H7 (cell line): Measurements from ENCODE around the gene VCAN. TPM values are rescaled to one million over a fixed set of nuclear protein-coding genes. Genes with fewer than 3 reads are reported as not detected.

Experiments used
- DNase-seq: peaks from one replicate; pipeline ENCODE4 v3.0.0; 2012
- H3K27me3 ChIP-seq: 2 replicates; pipeline ENCODE4 v1.6.0; 2011; ENCODE audit warnings: mild to moderate bottlenecking, low read length; ENCODE audit not compliant: control insufficient read depth, insufficient read depth
- H3K36me3 ChIP-seq: replicated peaks from 2 replicates; pipeline ENCODE4 v1.5.1; 2011; ENCODE audit warnings: low read length; ENCODE audit not compliant: control insufficient read depth, insufficient read depth
- H3K4me3 ChIP-seq: 2 replicates; pipeline ENCODE4 v1.5.1; 2011; ENCODE audit warnings: low read depth, mild to moderate bottlenecking, control low read depth, low read length, moderate library complexity; ENCODE audit not compliant: insufficient read depth
- total RNA-seq: library from RNA; depleted of rRNA; stranded (reverse); fragments of >200 nt; shearing (Covaris generic); gene quantifications from 2 replicates; pipeline ENCODE4 v1.2.3, GENCODE V29; 2014

VCAN gene
- total RNA-seq, 1 experiment from 2014 or later = 85.8 TPM

DNA sequence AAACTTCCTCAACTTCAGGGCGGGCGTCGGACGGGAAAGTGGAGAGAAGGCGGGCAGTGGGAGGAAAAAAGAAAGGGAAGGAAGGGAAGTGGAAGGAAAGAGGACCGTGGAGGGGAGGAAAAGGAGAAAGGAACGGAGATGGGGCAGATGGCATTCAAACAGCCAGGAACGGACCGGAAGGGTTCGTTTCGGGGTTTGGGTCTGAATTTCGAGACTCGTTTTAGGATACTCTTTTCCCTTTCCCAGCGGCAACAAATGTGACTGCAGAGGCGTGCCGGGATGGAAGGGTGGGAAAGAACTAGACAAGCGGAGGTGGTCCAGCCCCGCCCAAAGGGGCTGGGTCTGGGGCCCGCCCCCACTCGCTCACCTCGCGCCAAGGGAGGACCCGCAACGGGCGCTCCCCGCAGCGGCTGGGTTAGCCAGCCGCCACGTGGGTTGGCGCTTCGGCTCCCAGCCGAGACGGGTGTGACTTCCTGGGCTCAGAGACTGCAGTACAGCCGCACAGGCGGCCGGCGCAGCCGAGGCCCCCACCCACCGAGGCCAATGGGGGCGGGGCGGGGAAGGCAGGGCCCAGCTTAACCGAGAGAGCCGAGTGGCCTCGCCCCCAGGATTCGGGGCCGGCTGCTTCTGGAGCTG lies 2.7 kb downstream of the VCAN start:
- no peaks in the 10 kb centered on the region for H3K36me3 ChIP-seq
- H3K27me3 ChIP-seq = no peaks in the 10 kb centered on the region
- DNase-seq = peak; percentile 91
- H3K4me3 ChIP-seq = peak overlapping the region; percentile 93

DNA sequence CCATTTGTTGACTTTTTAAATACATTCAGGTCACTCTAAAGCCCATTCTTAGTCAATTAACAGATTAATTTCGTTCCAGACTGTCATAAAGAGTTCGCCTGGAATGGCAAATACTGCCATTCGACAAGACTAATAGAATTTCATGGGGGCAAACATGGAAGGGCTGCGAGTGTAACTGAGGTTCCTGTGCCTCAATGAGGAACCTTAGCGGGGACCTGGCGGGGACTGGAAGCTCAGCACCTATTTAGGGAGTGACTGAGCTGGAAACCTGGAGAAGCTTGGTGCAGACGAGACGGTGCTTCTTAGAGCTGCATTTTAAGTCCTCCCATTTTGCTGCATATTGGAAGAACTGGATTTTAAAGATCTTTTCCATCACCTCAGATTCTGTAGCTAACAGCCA lies 3.4 kb downstream of the VCAN start:
- peak overlapping the region; percentile 93 for H3K4me3 ChIP-seq

DNA sequence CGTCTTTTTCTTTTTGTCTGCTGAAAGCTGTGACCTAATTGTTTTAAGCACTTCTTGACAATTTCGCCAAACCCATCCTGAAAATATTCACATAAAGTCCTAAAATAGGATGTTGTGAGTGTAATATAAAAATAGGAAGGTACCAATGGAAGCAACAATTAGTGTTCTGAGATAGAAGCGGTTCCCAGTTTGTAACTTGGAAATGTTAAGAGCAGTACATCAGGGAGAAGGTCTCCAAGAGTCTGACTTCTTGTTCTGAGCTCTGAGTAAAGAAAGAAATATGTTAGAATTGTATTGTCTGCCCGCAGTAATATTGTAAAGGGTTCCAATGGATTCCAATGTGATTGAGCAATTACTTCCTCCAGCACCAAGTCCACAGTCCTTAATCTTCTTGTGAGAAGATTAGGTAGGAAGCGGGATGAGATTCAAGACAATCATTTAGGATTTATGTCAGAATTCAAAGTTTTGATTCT lies 3.9 kb downstream of the VCAN start:
- DNase-seq = no peak
- H3K4me3 ChIP-seq = peak overlapping the region; percentile 93; the same call in 1 of the 2 replicates
- no peaks in the 10 kb centered on the region for H3K27me3 ChIP-seq
- no peaks in the 10 kb centered on the region for H3K36me3 ChIP-seq

More for the DNA sequence above, 3.4 kb downstream of the VCAN start:
- peak; percentile 24 for DNase-seq
- H3K36me3 ChIP-seq = no peaks in the 10 kb centered on the region
- no peaks in the 10 kb centered on the region for H3K27me3 ChIP-seq

DNA sequence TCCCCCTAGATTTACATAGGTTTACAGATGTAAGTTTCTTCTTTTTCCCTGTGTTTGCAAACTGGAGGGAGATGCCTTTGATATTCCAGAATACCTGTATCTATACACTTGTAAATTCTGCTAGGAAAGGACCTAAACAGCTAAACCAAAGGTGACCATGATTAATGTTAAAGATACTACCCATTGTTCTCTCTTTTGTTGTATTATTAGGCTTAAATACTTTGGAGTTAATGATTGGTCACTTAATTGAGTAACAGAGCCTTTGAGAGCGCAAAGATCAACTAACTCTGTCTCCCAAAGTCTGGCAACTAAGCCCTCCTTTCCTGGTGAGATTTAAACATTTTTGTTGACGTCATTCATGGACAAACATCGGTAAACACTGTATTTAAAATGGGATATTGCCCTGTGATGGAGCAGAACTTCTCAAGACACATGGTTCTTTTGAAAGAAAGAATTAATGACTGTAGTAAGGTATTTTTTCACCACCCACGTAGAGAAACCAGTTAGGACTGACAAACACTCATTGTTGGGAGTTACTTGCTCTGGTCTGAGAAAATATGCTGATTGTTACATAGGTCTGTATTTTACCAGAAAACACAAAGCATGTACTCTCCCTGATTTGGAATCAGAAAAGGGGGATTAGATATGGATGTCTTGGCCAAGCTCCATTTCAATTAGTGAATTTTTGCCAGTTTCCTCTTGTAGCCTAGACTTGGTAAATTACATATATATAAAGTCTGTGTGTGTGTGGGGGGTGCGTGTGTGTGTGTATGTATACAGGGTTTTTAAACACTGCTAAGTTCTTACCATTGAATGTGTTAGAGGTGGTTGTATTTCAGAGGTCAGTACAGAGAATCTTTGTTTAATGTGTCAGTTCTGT lies 4.6 kb downstream of the VCAN start:
- Histone ChIP-seq H3K27me3 (no peaks in the 10 kb centered on the region), H3K36me3 (no peaks in the 10 kb centered on the region)
- peak; percentile 12 for DNase-seq

DNA sequence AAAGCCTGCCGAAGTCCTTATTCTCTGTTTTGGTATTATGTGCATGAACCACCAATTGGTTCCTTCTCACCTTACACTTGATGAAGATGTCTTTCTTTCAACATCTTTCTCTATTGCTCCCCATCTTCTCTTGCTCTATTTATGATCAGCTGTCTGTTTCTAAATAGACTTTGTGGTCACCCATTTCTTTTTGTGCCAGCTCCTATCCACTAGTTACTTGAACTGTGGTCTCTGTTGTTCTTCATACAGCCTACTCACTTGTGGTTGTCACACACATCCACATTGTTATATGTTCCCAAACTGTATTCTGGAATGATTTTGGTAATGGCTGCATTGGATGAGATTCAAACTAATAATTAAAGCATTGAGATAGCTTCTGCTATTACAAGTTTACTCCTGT lies 11.4 kb downstream of the VCAN start:
- no peak overlapping the region for H3K4me3 ChIP-seq
- DNase-seq = no peak
- H3K36me3 ChIP-seq = peaks cover 12% of the 10 kb centered on the region
- H3K27me3 ChIP-seq = no peaks in the 10 kb centered on the region

More for the DNA sequence above, 4.6 kb downstream of the VCAN start:
- H3K4me3 ChIP-seq = no peak overlapping the region

DNA sequence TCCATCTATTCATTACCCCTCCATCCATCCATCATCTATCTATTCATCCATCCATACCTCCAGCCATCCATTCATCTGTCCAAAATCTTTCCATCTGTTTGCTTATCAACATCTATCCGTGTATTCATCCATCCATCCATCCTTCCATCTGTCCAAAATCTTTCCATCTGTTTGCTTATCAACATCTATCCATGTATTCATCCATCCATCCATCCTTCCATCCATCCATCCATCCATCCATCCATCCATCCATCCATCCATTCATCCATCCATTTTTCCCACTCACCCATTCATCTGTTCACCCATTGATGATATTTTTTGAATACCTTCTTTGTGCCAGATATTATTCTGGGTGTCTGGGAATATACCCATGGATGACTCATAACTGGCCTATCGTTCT lies 12.8 kb downstream of the VCAN start:
- H3K4me3 ChIP-seq = no peak overlapping the region
- no peak for DNase-seq
- H3K27me3 ChIP-seq = no peaks in the 10 kb centered on the region
- peaks cover 12% of the 10 kb centered on the region for H3K36me3 ChIP-seq

DNA sequence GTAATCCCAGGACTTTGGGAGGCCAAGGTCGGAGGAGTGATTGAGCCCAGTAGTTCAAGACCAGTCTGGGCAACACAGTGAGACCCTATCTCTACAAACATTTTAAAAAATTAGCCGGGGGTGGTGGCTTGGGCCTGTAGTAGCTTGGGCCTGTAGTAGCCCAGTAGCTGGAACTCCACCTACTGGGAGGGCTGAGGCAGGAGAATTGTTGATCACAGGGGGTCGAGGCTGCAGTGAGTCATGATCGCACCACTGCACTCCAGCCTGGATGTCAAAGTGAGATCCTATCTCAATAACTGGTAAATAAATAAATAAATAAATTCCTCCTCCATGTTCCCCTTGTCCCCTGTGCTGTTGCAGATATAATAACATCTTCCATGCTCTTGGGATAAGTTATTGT lies 14.3 kb downstream of the VCAN start:
- Histone ChIP-seq H3K27me3 (no peaks in the 10 kb centered on the region), H3K4me3 (no peak overlapping the region), H3K36me3 (peaks cover 16% of the 10 kb centered on the region)
- DNase-seq = no peak

DNA sequence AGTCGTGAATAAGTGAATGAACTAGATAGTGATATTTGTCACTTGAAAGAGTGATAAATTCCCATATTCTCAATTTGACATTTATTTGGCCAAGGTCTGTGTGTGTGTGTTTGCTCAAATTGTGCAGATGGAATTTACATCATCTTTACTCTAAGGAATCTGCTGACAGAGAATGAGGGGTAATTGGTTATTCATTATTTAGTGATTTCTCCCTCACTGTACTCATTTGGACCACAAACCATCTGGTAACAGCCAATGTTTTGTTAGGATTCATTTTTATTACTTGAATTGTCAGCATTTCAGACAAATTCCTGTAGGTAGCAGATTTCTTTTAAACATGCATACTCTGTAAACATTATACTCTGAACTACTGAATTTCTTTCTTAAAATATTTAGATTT lies 15.6 kb downstream of the VCAN start:
- no peak for DNase-seq
- Histone ChIP-seq H3K36me3 (peaks cover 23% of the 10 kb centered on the region), H3K4me3 (no peak overlapping the region), H3K27me3 (no peaks in the 10 kb centered on the region)

DNA sequence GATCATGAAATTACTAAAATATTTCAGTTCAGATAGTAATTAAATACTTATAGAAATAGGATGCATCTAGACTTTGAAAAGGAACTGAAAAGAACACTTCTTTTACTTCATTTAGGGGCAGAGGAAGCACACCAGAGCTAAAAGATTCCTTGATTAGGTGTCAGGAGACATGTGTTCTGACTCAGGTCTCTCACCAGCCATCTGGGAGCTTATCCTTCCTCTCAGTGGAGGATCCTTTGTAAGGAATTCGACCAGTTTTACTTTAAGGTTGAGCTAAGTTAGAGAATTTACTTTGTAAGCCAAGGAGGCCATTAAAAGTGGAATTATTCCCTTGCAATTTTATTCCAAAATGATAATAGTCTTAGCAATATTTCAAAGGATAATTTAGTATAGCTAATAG lies 16.7 kb downstream of the VCAN start:
- no peak overlapping the region for H3K4me3 ChIP-seq
- peaks cover 20% of the 10 kb centered on the region for H3K36me3 ChIP-seq
- H3K27me3 ChIP-seq = no peaks in the 10 kb centered on the region
- no peak for DNase-seq

DNA sequence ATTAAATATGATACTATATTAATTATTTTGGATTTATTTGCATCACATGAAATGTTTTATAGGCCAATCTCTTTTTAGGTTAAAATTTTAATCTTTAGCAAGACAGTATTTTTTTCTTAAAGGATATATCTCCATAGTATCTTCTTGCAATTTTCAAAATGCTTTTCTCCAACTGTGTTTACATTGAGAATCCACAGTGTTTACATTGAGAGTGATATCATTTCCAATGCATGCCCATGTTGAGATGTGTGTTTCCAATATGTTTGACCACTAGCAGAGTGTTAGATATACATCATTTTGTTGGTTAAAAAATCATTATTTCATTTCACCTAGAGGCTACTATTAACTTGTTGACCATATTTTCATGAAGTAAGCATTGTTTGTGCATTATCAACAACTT lies 17.3 kb downstream of the VCAN start:
- no peak for DNase-seq
- Histone ChIP-seq H3K4me3 (no peak overlapping the region), H3K27me3 (no peaks in the 10 kb centered on the region), H3K36me3 (peaks cover 19% of the 10 kb centered on the region)

DNA sequence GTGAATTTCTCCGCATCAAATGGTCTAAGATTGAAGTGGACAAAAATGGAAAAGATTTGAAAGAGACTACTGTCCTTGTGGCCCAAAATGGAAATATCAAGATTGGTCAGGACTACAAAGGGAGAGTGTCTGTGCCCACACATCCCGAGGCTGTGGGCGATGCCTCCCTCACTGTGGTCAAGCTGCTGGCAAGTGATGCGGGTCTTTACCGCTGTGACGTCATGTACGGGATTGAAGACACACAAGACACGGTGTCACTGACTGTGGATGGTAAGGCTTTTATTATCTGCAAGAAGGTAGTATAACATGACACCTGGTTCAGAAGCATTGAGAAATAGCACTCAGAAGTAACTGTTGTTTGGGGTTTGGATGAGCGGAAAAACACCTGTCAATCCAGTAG lies 18.7 kb downstream of the VCAN start:
- DNase-seq = no peak
- Histone ChIP-seq H3K27me3 (no peaks in the 10 kb centered on the region), H3K36me3 (peaks cover 16% of the 10 kb centered on the region), H3K4me3 (no peak overlapping the region)

DNA sequence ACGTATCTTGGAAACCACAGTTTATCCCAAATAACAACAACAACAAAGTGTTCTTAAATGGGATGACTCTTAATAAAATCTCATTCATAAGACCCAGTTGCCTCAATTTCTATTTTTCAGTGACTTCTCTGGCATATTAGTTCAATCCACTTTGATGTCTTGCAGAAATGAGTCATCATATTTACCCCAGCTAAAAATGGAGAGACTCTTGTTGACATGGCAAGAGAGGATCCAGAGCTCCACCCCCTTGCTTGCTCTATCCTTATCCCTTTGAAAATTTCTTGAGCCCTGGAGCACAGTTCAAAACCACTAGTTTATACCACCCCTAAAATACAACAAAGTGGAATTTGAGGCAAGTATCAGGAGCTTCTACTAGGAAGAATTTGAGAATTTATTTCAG lies 20.8 kb downstream of the VCAN start:
- Histone ChIP-seq H3K27me3 (no peaks in the 10 kb centered on the region), H3K4me3 (no peak overlapping the region), H3K36me3 (peaks cover 17% of the 10 kb centered on the region)
- DNase-seq = no peak

DNA sequence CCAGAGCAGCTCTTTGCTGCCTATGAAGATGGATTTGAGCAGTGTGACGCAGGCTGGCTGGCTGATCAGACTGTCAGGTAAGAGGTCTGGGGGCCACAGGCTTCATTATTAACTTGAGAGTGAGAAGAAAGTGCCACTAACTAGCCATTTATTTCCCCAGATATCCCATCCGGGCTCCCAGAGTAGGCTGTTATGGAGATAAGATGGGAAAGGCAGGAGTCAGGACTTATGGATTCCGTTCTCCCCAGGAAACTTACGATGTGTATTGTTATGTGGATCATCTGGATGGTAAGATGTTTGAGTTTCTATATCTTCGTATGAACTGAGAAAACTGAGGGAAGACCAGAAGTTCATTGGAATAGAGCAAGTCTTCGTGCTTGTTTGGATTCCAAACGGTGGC lies 22.1 kb downstream of the VCAN start:
- no peak for DNase-seq
- Histone ChIP-seq H3K4me3 (no peak overlapping the region), H3K27me3 (no peaks in the 10 kb centered on the region), H3K36me3 (peaks cover 17% of the 10 kb centered on the region)

DNA sequence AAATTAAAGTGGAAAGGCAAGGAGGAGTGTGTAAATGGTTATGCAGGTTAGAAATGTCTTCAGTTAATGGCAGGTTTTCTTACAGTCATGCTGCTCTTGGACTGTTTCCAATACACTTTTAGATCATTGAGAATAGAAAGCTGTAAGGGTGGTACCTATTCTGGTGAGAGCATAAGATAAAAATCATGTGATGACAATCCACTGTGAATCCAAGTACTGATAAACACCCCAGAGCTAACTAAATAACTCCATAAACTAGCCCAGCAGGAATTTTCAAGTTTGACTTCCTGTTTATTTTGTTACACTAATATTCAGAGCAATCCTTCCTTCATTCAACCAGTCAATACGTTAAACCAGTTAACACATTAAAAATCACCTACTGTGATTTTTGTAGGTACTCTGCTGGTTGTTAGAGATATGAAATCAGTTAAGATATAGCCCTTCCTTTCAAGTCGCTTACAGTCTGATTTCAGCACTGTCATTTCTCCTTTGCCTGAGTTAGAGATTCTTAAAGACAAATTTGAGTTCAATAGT lies 22.6 kb downstream of the VCAN start:
- no peaks in the 10 kb centered on the region for H3K27me3 ChIP-seq
- H3K36me3 ChIP-seq = peaks cover 18% of the 10 kb centered on the region
- no peak overlapping the region for H3K4me3 ChIP-seq
- no peak for DNase-seq

DNA sequence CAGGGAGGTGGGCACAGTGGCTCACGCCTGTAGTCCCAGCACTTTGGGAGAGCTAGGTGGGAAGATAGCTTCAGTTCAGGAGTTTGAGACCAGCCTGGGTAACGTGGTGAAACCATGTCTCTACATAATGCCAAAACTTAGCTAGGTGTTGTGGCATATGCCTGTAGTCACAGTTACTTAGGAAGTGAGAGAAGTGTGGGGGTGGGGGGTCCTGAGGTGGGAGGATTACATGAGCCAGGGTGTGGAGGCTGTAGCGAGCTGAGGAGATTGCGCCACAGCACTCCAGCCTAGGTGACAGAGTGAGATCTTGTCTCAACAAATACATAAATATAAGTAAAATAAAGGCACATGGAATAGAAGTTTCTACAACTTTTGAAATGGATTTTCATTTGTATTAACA lies 23.1 kb downstream of the VCAN start:
- peaks cover 18% of the 10 kb centered on the region for H3K36me3 ChIP-seq
- H3K27me3 ChIP-seq = no peaks in the 10 kb centered on the region
- no peak overlapping the region for H3K4me3 ChIP-seq
- DNase-seq = no peak
